B cell (primary cell): ENCODE measurements around the gene FOXO1. TPM values are rescaled to one million over a fixed set of nuclear protein-coding genes. Genes with fewer than 3 reads are reported as not detected.

Experiments
- ATAC-seq: fragments of 200-7000 bp; cut with Tn5 transposase; one replicate; pipeline ENCODE4 v1.10.0; 2021; ENCODE audit warnings: low read depth, mild to moderate bottlenecking, moderate number of reproducible peaks, moderate library complexity
- CTCF ChIA-PET: fragments of 350-600 bp; sonication (Branson Sonifier 250); formaldehyde crosslinking; loops from one replicate; lab custom pipeline; 2021; ENCODE audit warnings: antibody characterized with exemption, inconsistent platforms; lab: Charles Lee
- POLR2A ChIA-PET: fragments of 350-600 bp; sonication (Branson Sonifier 250); formaldehyde crosslinking; loops from one replicate; lab custom pipeline; 2021; ENCODE audit warnings: antibody characterized with exemption; lab: Charles Lee
- DNase-seq: peaks from one replicate; pipeline ENCODE4 v3.0.0; 2013
- H2AFZ ChIP-seq: 2 replicates; pipeline ENCODE4 v1.6.1; 2012; ENCODE audit warnings: mild to moderate bottlenecking, low read depth, low read length; ENCODE audit not compliant: insufficient read depth, poor library complexity, severe bottlenecking
- H3K27ac ChIP-seq, 2 donors: 1 replicate in 1 of 2; 2 replicates in 1 of 2; pipeline ENCODE4 v1.5.1; 2012 to 2013; ENCODE audit warnings: low read length in 2 of 2, mild to moderate bottlenecking in 2 of 2, moderate library complexity in 1 of 2
- H3K27me3 ChIP-seq, 4 experiments: fragments of 200-600 bp in 1 of 4; sonication (generic) in 1 of 4; replicated peaks in 1 of 4; 1 replicate in 2 of 4; 2 replicates in 2 of 4; pipeline versions ENCODE4 v1.6.1 to v1.7.0; 2013 to 2016; ENCODE audit warnings: low read length in 3 of 4, mild to moderate bottlenecking in 2 of 4, mixed read lengths in 1 of 4, moderate library complexity in 1 of 4; ENCODE audit not compliant: insufficient read depth in 4 of 4, control insufficient read depth in 3 of 4; ENCODE audit errors: control extremely low read depth in 1 of 4
- H3K36me3 ChIP-seq, 2 experiments: replicated peaks in 1 of 2; 1 replicate in 1 of 2; 2 replicates in 1 of 2; pipeline versions ENCODE4 v1.6.1 to v1.7.1; 2013; ENCODE audit warnings: low read length in 1 of 2; ENCODE audit not compliant: insufficient read depth in 2 of 2, control insufficient read depth in 1 of 2; ENCODE audit errors: control extremely low read depth in 1 of 2, extremely low read depth in 1 of 2
- H3K4me1 ChIP-seq, 2 donors: fragments of 200-600 bp in 1 of 2; sonication (generic) in 1 of 2; 1 replicate in 1 of 2; 2 replicates in 1 of 2; pipeline versions ENCODE4 v1.5.1 to v1.6.1; 2013 to 2017; ENCODE audit warnings: low read length in 2 of 2; ENCODE audit not compliant: control insufficient read depth in 2 of 2, insufficient read depth in 2 of 2
- H3K4me2 ChIP-seq: replicated peaks from 2 replicates; pipeline ENCODE3; 2012; ENCODE audit warnings: mild to moderate bottlenecking, low read depth, low read length; ENCODE audit not compliant: poor library complexity, severe bottlenecking
- H3K4me3 ChIP-seq, 5 experiments: fragments of 200-600 bp in 1 of 5; sonication (generic) in 1 of 5; 1 replicate in 3 of 5; 2 replicates in 2 of 5; pipeline versions ENCODE4 v1.5.1 to v1.7.0; 2011 to 2016; ENCODE audit warnings: low read length in 4 of 5, mild to moderate bottlenecking in 4 of 5, low read depth in 2 of 5, control low read depth in 1 of 5, moderate library complexity in 1 of 5; ENCODE audit not compliant: insufficient read depth in 1 of 5; ENCODE audit errors: control extremely low read depth in 1 of 5, extremely low read depth in 1 of 5
- H3K79me2 ChIP-seq: fragments of 200-600 bp; sonication (generic); one replicate; pipeline ENCODE4 v1.6.0; 2016; ENCODE audit warnings: low read length; ENCODE audit not compliant: control insufficient read depth, insufficient read depth
- H3K9ac ChIP-seq: fragments of 200-600 bp; sonication (generic); 2 replicates; pipeline ENCODE4 v1.6.1; 2017; ENCODE audit warnings: mild to moderate bottlenecking, low read length, moderate library complexity
- H3K9me3 ChIP-seq, 3 donors: one replicate each; pipeline versions ENCODE4 v1.6.1 to v1.7.1; 2013; ENCODE audit warnings: low read length in 2 of 3; ENCODE audit not compliant: control insufficient read depth in 2 of 3, insufficient read depth in 1 of 3; ENCODE audit errors: control extremely low read depth in 1 of 3
- H4K20me1 ChIP-seq: 2 replicates; pipeline ENCODE4 v1.6.0; 2012; ENCODE audit warnings: mild to moderate bottlenecking, low read length; ENCODE audit not compliant: insufficient read depth, control insufficient read depth, poor library complexity, severe bottlenecking
- H3K27ac Mint-ChIP-seq: one replicate; pipeline ENCODE4 v1.8.0; 2021; ENCODE audit warnings: mixed read lengths
- H3K27me3 Mint-ChIP-seq: one replicate; pipeline ENCODE4 v1.8.0; 2021; ENCODE audit warnings: mixed read lengths
- H3K4me1 Mint-ChIP-seq: one replicate; pipeline ENCODE4 v1.8.0; 2021; ENCODE audit warnings: mixed read lengths
- H3K4me3 Mint-ChIP-seq: one replicate; pipeline ENCODE4 v1.8.0; 2021; ENCODE audit warnings: mixed read lengths
- H3K9me3 Mint-ChIP-seq: one replicate; pipeline ENCODE4 v1.8.0; 2022; ENCODE audit warnings: mixed read lengths; ENCODE audit not compliant: insufficient read depth
- CTCF ChIP-seq: fragments of 200-600 bp; IDR thresholded peaks from one replicate; pipeline ENCODE4 v1.8.0; 2022; ENCODE audit warnings: antibody characterized with exemption, mild to moderate bottlenecking
- EZH2 ChIP-seq: IDR thresholded peaks from 2 replicates; pipeline ENCODE4 v1.6.1; 2012; ENCODE audit warnings: borderline replicate concordance, low read depth, mild to moderate bottlenecking, moderate library complexity, low read length; ENCODE audit not compliant: insufficient read depth, poor library complexity, severe bottlenecking
- WGBS: methylation state at CpG from one replicate; pipeline ENCODE4 v1.1.5; 2013; ENCODE audit warnings: missing lambda C conversion rate; ENCODE audit not compliant: insufficient coverage; 5-methylcytosine and 5-hydroxymethylcytosine counted together
- intact Hi-C: fragments of 100-400 bp; cut with micrococcal nuclease; formaldehyde crosslinking; loops from one replicate; pipeline ENCODE4 v1.10.0; 2022
- polyA plus RNA-seq: library from polyadenylated mRNA; depleted of rRNA; stranded (reverse); fragments of >200 nt; gene quantifications from 2 replicates; pipeline ENCODE4 v1.2.3, GENCODE V29; 2012
- total RNA-seq, 2 donors: library from RNA; stranded (reverse); fragments of 120-200 nt in 1 of 2; gene quantifications; 1 replicate in 1 of 2; 2 replicates in 1 of 2; pipeline versions ENCODE4 v1.2.3 to v1.2.4, GENCODE V29; 2013 to 2022

The FOXO1 gene
- total and polyA plus RNA-seq, 2 donors (not counting 1 experiment from before 2014, with no cell fraction given), result 22.8 to 77.9 TPM

- peak overlapping the region; percentile 93 for H3K4me2 ChIP-seq
These were observed 1.9 kb upstream of the FOXO1 start for GRCh38 chr13:40668335-40668734.

More at GRCh38 chr13:40668335-40668734, 1.9 kb upstream of the FOXO1 start:
- H4K20me1 ChIP-seq, result peaks cover 21% of the 10 kb centered on the region
- H3K4me1 ChIP-seq, result peaks cover 17 to 21% of the 10 kb centered on the region in 2 donors
- ChIA-PET CTCF (interaction anchor here (0.5 to 3.2 kb wide), 24 partner anchors 14 to 1008 kb away, joined by 3 to 36 read pairs (median 4); no protein-coding TSS in a partner anchor), POLR2A (interaction anchor here (0.5 to 1.1 kb wide), 4 partner anchors 91 to 726 kb away, joined by 3 to 4 read pairs (median 3); no protein-coding TSS in a partner anchor)
- peak overlapping the region; percentile 90 for H3K9ac ChIP-seq
- intact Hi-C loops, result loop anchor here (1.0 to 10.0 kb wide), 7 partner anchors 15 to 1606 kb away; partner anchors contain the start of genes AKAP11 and ELF1
- WGBS, result 19% methylated on average over 5 of the region's 11 CpGs
- peak overlapping the region in 1 of 2 donors; percentile 90 for H3K27ac ChIP-seq
- H3K27me3 ChIP-seq, result no peaks in the 10 kb centered on the region
- H2AFZ ChIP-seq, result no peak overlapping the region
- no peaks in the 10 kb centered on the region for H3K9me3 ChIP-seq
- ATAC-seq, result peak; percentile 5
- peak overlapping the region in 2 of 5 experiments; percentile 84 to 95 for H3K4me3 ChIP-seq
- peaks cover 32% of the 10 kb centered on the region for H3K4me1 Mint-ChIP-seq
- no peaks in the 10 kb centered on the region for H3K36me3 ChIP-seq
- DNase-seq, result peak; percentile 69
- H3K79me2 ChIP-seq, result peaks cover 56% of the 10 kb centered on the region
- no peaks in the 10 kb centered on the region for H3K9me3 Mint-ChIP-seq
- TF ChIP-seq CTCF (peak; percentile 74), EZH2 (no peak)
- H3K27me3 Mint-ChIP-seq, result no peaks in the 10 kb centered on the region
- peak overlapping the region; percentile 54 for H3K27ac Mint-ChIP-seq
- H3K4me3 Mint-ChIP-seq, result peak overlapping the region; percentile 97
